Type B pancreatic cell (in vitro differentiated cells): ENCODE measurements around the gene FAM174C. TPM values are rescaled to one million over a fixed set of nuclear protein-coding genes. Genes with fewer than 3 reads are reported as not detected.

Experiments used
- DNase-seq: peaks from one replicate; pipeline ENCODE4 v3.0.0; 2021; ENCODE audit warnings: mixed read lengths; ENCODE audit not compliant: unreplicated experiment; ENCODE audit errors: extremely low spot score
- H3K27ac Mint-ChIP-seq: 2 replicates; pipeline ENCODE4 v1.8.0; 2021; ENCODE audit warnings: mild to moderate bottlenecking, mixed read lengths
- H3K27me3 Mint-ChIP-seq: 2 replicates; pipeline ENCODE4 v1.8.0; 2021; ENCODE audit warnings: mixed read lengths
- H3K36me3 Mint-ChIP-seq: 2 replicates; pipeline ENCODE4 v1.8.0; 2021; ENCODE audit warnings: mixed read lengths
- H3K4me1 Mint-ChIP-seq: one replicate; pipeline ENCODE4 v1.8.0; 2021; ENCODE audit warnings: mixed read lengths; ENCODE audit not compliant: unreplicated experiment
- H3K4me3 Mint-ChIP-seq: 2 replicates; pipeline ENCODE4 v1.8.0; 2021; ENCODE audit warnings: mild to moderate bottlenecking, mixed read lengths
- H3K9me3 Mint-ChIP-seq: 2 replicates; pipeline ENCODE4 v1.8.0; 2021; ENCODE audit warnings: mixed read lengths
- CTCF ChIP-seq: fragments of 200-600 bp; sonication (generic); conservative IDR thresholded peaks from 2 replicates; pipeline ENCODE4 v1.5.0; 2021; ENCODE audit warnings: antibody characterized with exemption, mild to moderate bottlenecking
- total RNA-seq: library from RNA; stranded (reverse); gene quantifications from 2 replicates; pipeline ENCODE4 v1.2.1, GENCODE V29; 2021; ENCODE audit warnings: low replicate concordance

FAM174C gene
- total RNA-seq, 1 donor from 2014 or later = 30.6 TPM

GRCh38 chr19:1252221-1252820 lies 23.0 kb upstream of the FAM174C start:
- DNase-seq = no peak
- Mint-ChIP-seq H3K36me3 (peaks cover 9% of the 10 kb centered on the region), H3K27me3 (no peaks in the 10 kb centered on the region), H3K27ac (peak overlapping the region; percentile 86), H3K9me3 (no peaks in the 10 kb centered on the region), H3K4me3 (peak overlapping the region; percentile 93), H3K4me1 (peaks cover 2% of the 10 kb centered on the region)
- TF ChIP-seq CTCF = no peak

- H3K4me3 Mint-ChIP-seq = peak overlapping the region; percentile 70
- no peak for DNase-seq
- no peaks in the 10 kb centered on the region for H3K9me3 Mint-ChIP-seq
- no peaks in the 10 kb centered on the region for H3K27me3 Mint-ChIP-seq
- TF ChIP-seq CTCF = no peak
- H3K4me1 Mint-ChIP-seq = peaks cover 8% of the 10 kb centered on the region
- H3K36me3 Mint-ChIP-seq = peaks cover 14% of the 10 kb centered on the region
- H3K27ac Mint-ChIP-seq = peak overlapping the region; percentile 86
Observed at GRCh38 chr19:1252821-1253513, 22.4 kb upstream of the FAM174C start.

- Mint-ChIP-seq H3K27ac (peak overlapping the region; percentile 86), H3K27me3 (no peaks in the 10 kb centered on the region), H3K9me3 (no peaks in the 10 kb centered on the region), H3K4me3 (peak overlapping the region; percentile 70), H3K36me3 (peaks cover 14% of the 10 kb centered on the region), H3K4me1 (peaks cover 10% of the 10 kb centered on the region)
- TF ChIP-seq CTCF = no peak
- DNase-seq = no peak
Observed at GRCh38 chr19:1253514-1254080, 21.7 kb upstream of the FAM174C start.

GRCh38 chr19:1254081-1254527 lies 21.2 kb upstream of the FAM174C start:
- H3K9me3 Mint-ChIP-seq = no peaks in the 10 kb centered on the region
- no peak overlapping the region for H3K27ac Mint-ChIP-seq
- no peak for DNase-seq
- no peak overlapping the region for H3K4me3 Mint-ChIP-seq
- peaks cover 14% of the 10 kb centered on the region for H3K36me3 Mint-ChIP-seq
- peaks cover 15% of the 10 kb centered on the region for H3K4me1 Mint-ChIP-seq
- TF ChIP-seq CTCF = no peak
- no peaks in the 10 kb centered on the region for H3K27me3 Mint-ChIP-seq

GRCh38 chr19:1254530-1255185 lies 20.7 kb upstream of the FAM174C start:
- Mint-ChIP-seq H3K27ac (peak overlapping the region; percentile 56), H3K4me1 (peaks cover 19% of the 10 kb centered on the region), H3K36me3 (peaks cover 14% of the 10 kb centered on the region), H3K27me3 (no peaks in the 10 kb centered on the region), H3K4me3 (no peak overlapping the region), H3K9me3 (no peaks in the 10 kb centered on the region)
- DNase-seq = no peak
- TF ChIP-seq CTCF = no peak
